Hepatocyte (in vitro differentiated cells): ENCODE results near the gene ATP5F1B. TPM values are rescaled to one million over a fixed set of nuclear protein-coding genes. Genes with fewer than 3 reads are reported as not detected.

Experiments used
- polyA plus RNA-seq: library from polyadenylated mRNA; unstranded; fragments of >200 nt; fragmentation: Nextera tagmentation; extraction: Ambion mirVana; gene quantifications from 2 replicates; pipeline ENCODE4 v1.2.1, GENCODE V29; 2016
- small RNA-seq: library from RNA; depleted of rRNA; stranded (forward); fragments of <200 nt; gene quantifications from one replicate; pipeline ENCODE3, GENCODE V24; 2014
- total RNA-seq: library from RNA; depleted of rRNA; stranded (reverse); fragments of >200 nt; gene quantifications from 2 replicates; pipeline ENCODE4 v1.2.3, GENCODE V29; 2014

ATP5F1B gene
- total and polyA plus RNA-seq, 2 experiments from 2014 or later = 478 to 950 TPM

Small RNAs within 50 kb of the gene (small RNA-seq; reads per million reads assigned to genes)
- gene RN7SL809P = not detected
- gene RNU6-343P = not detected
- gene SNORD59A = 17,843 reads per million, percentile 100 among the genes with 10 or more reads in this experiment

Other genes with a start within 250 kb of the ATP5F1B start
- 7.9 and 9.6 TPM in 2 replicates for gene TIMELESS, start 196.6 kb downstream of the ATP5F1B start, total RNA-seq
- 12.4 and 13.0 TPM in 2 replicates for gene TIMELESS, start 196.6 kb downstream of the ATP5F1B start, polyA plus RNA-seq
- 0.08 TPM in 1 of 2 replicates, not detected in the other for gene MIP, start 191.3 kb downstream of the ATP5F1B start, total RNA-seq
- 0.30 TPM in 1 of 2 replicates, not detected in the other for gene MIP, start 191.3 kb downstream of the ATP5F1B start, polyA plus RNA-seq
- 2.5 and 3.4 TPM in 2 replicates for gene SPRYD4, start 177.4 kb downstream of the ATP5F1B start, total RNA-seq
- 3.2 TPM in 2 replicates for gene SPRYD4, start 177.4 kb downstream of the ATP5F1B start, polyA plus RNA-seq
- 6.1 and 6.4 TPM in 2 replicates for gene GLS2, start 157.8 kb downstream of the ATP5F1B start, total RNA-seq
- 3.3 and 3.5 TPM in 2 replicates for gene GLS2, start 157.8 kb downstream of the ATP5F1B start, polyA plus RNA-seq
- 14.6 and 15.2 TPM in 2 replicates for gene RBMS2, start 124.2 kb downstream of the ATP5F1B start, total RNA-seq
- 15.9 and 18.8 TPM in 2 replicates for gene RBMS2, start 124.2 kb downstream of the ATP5F1B start, polyA plus RNA-seq
- 27.9 and 34.5 TPM in 2 replicates for gene BAZ2A, start 15.7 kb downstream of the ATP5F1B start, total RNA-seq
- gene BAZ2A, start 15.7 kb downstream of the ATP5F1B start, polyA plus RNA-seq = 33.1 and 42.0 TPM in 2 replicates
- gene PTGES3, start 42.3 kb upstream of the ATP5F1B start, total RNA-seq = 128 and 142 TPM in 2 replicates
- gene PTGES3, start 42.3 kb upstream of the ATP5F1B start, polyA plus RNA-seq = 154 and 156 TPM in 2 replicates
- gene NACA, start 79.3 kb upstream of the ATP5F1B start, total RNA-seq = 1,295 and 1,361 TPM in 2 replicates
- 631 and 655 TPM in 2 replicates for gene NACA, start 79.3 kb upstream of the ATP5F1B start, polyA plus RNA-seq
- gene PRIM1, start 106.3 kb upstream of the ATP5F1B start, total RNA-seq = 6.8 and 14.0 TPM in 2 replicates
- gene PRIM1, start 106.3 kb upstream of the ATP5F1B start, polyA plus RNA-seq = 5.9 and 6.5 TPM in 2 replicates
- gene HSD17B6, start 117.3 kb upstream of the ATP5F1B start, total RNA-seq = 2.7 and 3.4 TPM in 2 replicates
- 1.1 and 3.0 TPM in 2 replicates for gene HSD17B6, start 117.3 kb upstream of the ATP5F1B start, polyA plus RNA-seq